Liver (tissue), 9 donors: ENCODE measurements around the gene CTBP1. TPM values are rescaled to one million over a fixed set of nuclear protein-coding genes. Genes with fewer than 3 reads are reported as not detected.

Experiments
- DNase-seq: peaks from one replicate; pipeline ENCODE4 v3.0.0-alpha.2; 2017; ENCODE audit warnings: low spot score
- H3K27ac ChIP-seq, 2 donors: one replicate each; pipeline ENCODE4 v1.7.0; 2013; ENCODE audit warnings: inconsistent platforms in 2 of 2, low read length in 2 of 2, control low read depth in 1 of 2, low read depth in 1 of 2, mild to moderate bottlenecking in 1 of 2
- H3K27me3 ChIP-seq, 4 donors: one replicate each; pipeline versions ENCODE4 v1.6.1 to v1.7.0; 2013; ENCODE audit warnings: low read length in 3 of 4, inconsistent platforms in 1 of 4, mild to moderate bottlenecking in 1 of 4, moderate library complexity in 1 of 4; ENCODE audit not compliant: control insufficient read depth in 4 of 4, insufficient read depth in 4 of 4
- H3K36me3 ChIP-seq, 4 donors: one replicate each; pipeline versions ENCODE4 v1.6.1 to v1.7.0; 2013; ENCODE audit warnings: low read length in 3 of 4, mild to moderate bottlenecking in 3 of 4, low read depth in 1 of 4, moderate library complexity in 1 of 4; ENCODE audit not compliant: control insufficient read depth in 4 of 4, insufficient read depth in 3 of 4
- H3K4me1 ChIP-seq, 4 donors: one replicate each; pipeline versions ENCODE4 v1.6.1 to v1.7.0; 2013; ENCODE audit warnings: low read length in 3 of 4, mild to moderate bottlenecking in 3 of 4, moderate library complexity in 1 of 4; ENCODE audit not compliant: control insufficient read depth in 4 of 4, insufficient read depth in 4 of 4
- H3K4me3 ChIP-seq, 3 donors: one replicate each; pipeline versions ENCODE4 v1.6.1 to v1.7.0; 2013; ENCODE audit warnings: low read length in 3 of 3, control low read depth in 1 of 3, low read depth in 1 of 3, mild to moderate bottlenecking in 1 of 3
- H3K9ac ChIP-seq, 2 donors: one replicate each; pipeline ENCODE4 v1.7.0; 2013; ENCODE audit warnings: low read length in 2 of 2, mild to moderate bottlenecking in 2 of 2, moderate library complexity in 2 of 2, control low read depth in 1 of 2, low read depth in 1 of 2
- H3K9me3 ChIP-seq, 4 donors: one replicate each; pipeline versions ENCODE4 v1.6.1 to v1.7.0; 2013; ENCODE audit warnings: low read length in 3 of 4; ENCODE audit not compliant: control insufficient read depth in 4 of 4
- ATF3 ChIP-seq: IDR thresholded peaks from 2 replicates; pipeline ENCODE4 v1.6.1; 2016; ENCODE audit warnings: antibody characterized with exemption
- CTCF ChIP-seq: fragments of 150-350 bp; IDR thresholded peaks from 2 replicates; pipeline ENCODE4 v1.5.1; 2017; ENCODE audit warnings: improper control_type of control experiment, low read depth, low read length; ENCODE audit not compliant: missing input control
- EGR1 ChIP-seq, 2 donors: IDR thresholded peaks; 2 replicates each; pipeline ENCODE4 v1.6.1; 2016 to 2018; ENCODE audit warnings: antibody characterized with exemption in 2 of 2, low read depth in 2 of 2
- FOXA1 ChIP-seq: IDR thresholded peaks from 2 replicates; pipeline ENCODE4 v1.6.1; 2016; ENCODE audit warnings: antibody characterized with exemption
- FOXA2 ChIP-seq: IDR thresholded peaks from 2 replicates; pipeline ENCODE4 v1.6.1; 2016; ENCODE audit warnings: antibody characterized with exemption
- GABPA ChIP-seq, 2 donors: IDR thresholded peaks in 1 of 2; conservative IDR thresholded peaks in 1 of 2; 2 replicates each; pipeline ENCODE4 v1.6.1; 2016; ENCODE audit warnings: antibody characterized with exemption in 2 of 2, mild to moderate bottlenecking in 1 of 2, moderate library complexity in 1 of 2
- HNF4A ChIP-seq, 2 donors: conservative IDR thresholded peaks; 2 replicates each; pipeline ENCODE4 v1.6.1; 2016; ENCODE audit warnings: antibody characterized with exemption in 2 of 2, mild to moderate bottlenecking in 2 of 2
- HNF4G ChIP-seq: IDR thresholded peaks from 2 replicates; pipeline ENCODE4 v1.6.1; 2016; ENCODE audit warnings: antibody characterized with exemption
- JUND ChIP-seq, 2 donors: IDR thresholded peaks; 2 replicates each; pipeline ENCODE4 v1.6.1; 2016; ENCODE audit warnings: antibody characterized with exemption in 2 of 2
- MAX ChIP-seq: IDR thresholded peaks from 2 replicates; pipeline ENCODE4 v1.6.1; 2016; ENCODE audit warnings: antibody characterized with exemption
- NR2F2 ChIP-seq: IDR thresholded peaks from 2 replicates; pipeline ENCODE4 v1.6.1; 2016; ENCODE audit warnings: antibody characterized with exemption
- RAD21 ChIP-seq, 2 donors: IDR thresholded peaks; 2 replicates each; pipeline ENCODE4 v1.6.1; 2016; ENCODE audit warnings: antibody characterized with exemption in 2 of 2, mild to moderate bottlenecking in 2 of 2
- REST ChIP-seq: IDR thresholded peaks from 2 replicates; pipeline ENCODE4 v1.6.1; 2016; ENCODE audit warnings: antibody characterized with exemption, mild to moderate bottlenecking
- RXRA ChIP-seq, 2 donors: IDR thresholded peaks; 2 replicates each; pipeline ENCODE4 v1.6.1; 2017 to 2018; ENCODE audit warnings: antibody characterized with exemption in 2 of 2, mild to moderate bottlenecking in 1 of 2
- SP1 ChIP-seq: IDR thresholded peaks from 2 replicates; pipeline ENCODE4 v1.6.1; 2018; ENCODE audit warnings: antibody characterized with exemption, mild to moderate bottlenecking
- TAF1 ChIP-seq: conservative IDR thresholded peaks from 2 replicates; pipeline ENCODE4 v1.6.1; 2016; ENCODE audit warnings: antibody characterized with exemption, mild to moderate bottlenecking
- YY1 ChIP-seq: IDR thresholded peaks from 2 replicates; pipeline ENCODE4 v1.6.1; 2016; ENCODE audit warnings: antibody characterized with exemption, mild to moderate bottlenecking
- ZBTB33 ChIP-seq: IDR thresholded peaks from 2 replicates; pipeline ENCODE4 v1.6.1; 2016; ENCODE audit warnings: antibody characterized with exemption
- whole genome bisulfite sequencing: extraction: QIAGEN DNeasy Blood & Tissue Kit; methylation state at CpG from one replicate; pipeline ENCODE4 v1.1.7; 2013; 5-methylcytosine and 5-hydroxymethylcytosine counted together
- polyA plus RNA-seq, 2 donors: library from polyadenylated mRNA; stranded (reverse) in 1 of 2; unstranded in 1 of 2; fragments of 200-250 nt in 1 of 2; fragments of >200 nt in 1 of 2; fragmentation: Nextera tagmentation in 1 of 2; extraction: Ambion mirVana in 1 of 2; gene quantifications; one replicate each; pipeline versions ENCODE4 v1.2.1 to v1.2.3, GENCODE V29; 2013 to 2015
- total RNA-seq, 2 donors: library from RNA; depleted of rRNA; stranded (reverse); fragments of >200 nt; gene quantifications; one replicate each; pipeline ENCODE4 v1.2.3, GENCODE V29; 2014
- donor health status: healthy.
- donor health status: healthy.
- donor health status: healthy.
- donor health status: healthy.
- donor health status: healthy.

Gene CTBP1
- total and polyA plus RNA-seq, 4 donors = 27.5 to 156 (median 79.5) TPM

GRCh38 chr4:1226598-1226997 lies 22.3 kb downstream of the CTBP1 start (continued):
- TF ChIP-seq ZBTB33 (no peak), YY1 (no peak)

- Histone ChIP-seq H3K4me1 (no peaks in the 10 kb centered on the region), H3K9me3 (no peaks in the 10 kb centered on the region), H3K27ac (no peak overlapping the region), H3K36me3 (peaks cover 28 to 72% (median 32%) of the 10 kb centered on the region in 4 donors), H3K27me3 (no peaks in the 10 kb centered on the region), H3K4me3 (no peak overlapping the region), H3K9ac (no peak overlapping the region)
- no peak for DNase-seq
- TF ChIP-seq RXRA (IDR thresholded peaks at IDR 0.05) = peak in 1 of 2 donors; percentile 31
- peak; percentile 80 for TF ChIP-seq NR2F2
- no peak for TF ChIP-seq EGR1 (IDR thresholded peaks at IDR 0.05; ENCODE audit: low read depth in 2 of 2)
- WGBS = 79% methylated on average over 15 of the region's 15 CpGs
Observed at GRCh38 chr4:1226144-1226481, 22.8 kb downstream of the CTBP1 start.

- Histone ChIP-seq H3K27ac (no peak overlapping the region), H3K36me3 (peaks cover 26 to 73% (median 33%) of the 10 kb centered on the region in 4 donors), H3K9ac (no peak overlapping the region), H3K9me3 (no peaks in the 10 kb centered on the region), H3K4me1 (no peaks in the 10 kb centered on the region), H3K27me3 (no peaks in the 10 kb centered on the region), H3K4me3 (no peak overlapping the region)
- TF ChIP-seq SP1 (no peak), ZBTB33 (no peak), YY1 (no peak), MAX (no peak), RXRA (IDR thresholded peaks at IDR 0.05) (no peak), HNF4G (no peak), CTCF (no peak), REST (no peak), TAF1 (no peak), EGR1 (IDR thresholded peaks at IDR 0.05; ENCODE audit: low read depth in 2 of 2) (no peak), ATF3 (no peak), FOXA2 (no peak), FOXA1 (no peak), NR2F2 (no peak), HNF4A (conservative IDR thresholded peaks at IDR 0.05) (no peak), GABPA (IDR thresholded peaks at IDR 0.05 in 1 of 2, conservative IDR thresholded peaks at IDR 0.05 in 1 of 2) (no peak), RAD21 (IDR thresholded peaks at IDR 0.05) (no peak), JUND (IDR thresholded peaks at IDR 0.05) (no peak)
- WGBS = 90% methylated on average over 67 of the region's 67 CpGs
- DNase-seq = no peak
Observed at GRCh38 chr4:1225272-1226143, 23.4 kb downstream of the CTBP1 start.
